ENCODE results near the gene ALDOA.

Gene ALDOA

DNA sequence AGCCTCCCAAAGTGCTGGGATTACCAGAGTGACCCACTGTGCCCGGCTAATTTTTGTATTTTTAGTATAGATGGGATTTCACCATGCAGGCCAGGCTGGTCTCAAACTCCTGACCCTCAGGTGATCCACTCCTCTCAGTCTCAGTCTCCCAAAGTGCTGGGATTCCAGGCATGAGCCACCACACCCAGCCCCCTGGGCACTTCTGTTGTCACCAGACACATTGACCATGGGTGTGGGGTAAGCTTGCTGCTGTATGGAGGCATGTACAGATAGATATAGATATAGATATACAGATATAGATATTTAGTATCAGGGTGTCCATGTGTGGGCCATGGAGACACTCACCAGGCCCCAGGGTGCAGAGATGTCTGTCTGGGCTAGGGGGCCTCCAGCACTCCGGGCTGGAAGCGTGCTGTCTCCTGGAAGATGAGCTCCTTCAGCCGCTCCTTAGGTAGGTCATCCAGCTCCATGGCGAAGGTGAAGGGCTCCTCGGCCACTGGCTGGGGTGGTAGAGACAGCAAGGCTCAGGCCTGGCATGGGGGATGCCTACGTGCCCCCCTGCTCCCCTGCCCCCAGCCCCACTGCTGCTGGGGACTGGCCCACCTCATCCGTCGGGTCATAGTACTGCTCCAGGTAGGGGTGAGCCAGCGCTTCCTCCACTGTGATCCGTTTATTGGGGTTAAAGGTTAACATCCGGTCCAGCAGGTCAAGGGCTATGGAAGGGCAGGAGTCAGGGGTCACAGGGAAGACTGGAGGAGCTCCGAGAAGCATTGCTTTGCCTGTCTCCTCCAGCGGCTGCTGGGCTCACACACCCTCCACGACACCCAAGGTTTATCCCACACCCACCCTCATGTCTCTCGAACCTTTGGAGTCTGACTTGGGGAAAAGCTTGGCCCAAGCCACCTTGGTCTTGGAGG is 51.0 kb downstream of the ALDOA start:
- no peak for DNase-seq (ENCODE audit: low read depth)

DNA sequence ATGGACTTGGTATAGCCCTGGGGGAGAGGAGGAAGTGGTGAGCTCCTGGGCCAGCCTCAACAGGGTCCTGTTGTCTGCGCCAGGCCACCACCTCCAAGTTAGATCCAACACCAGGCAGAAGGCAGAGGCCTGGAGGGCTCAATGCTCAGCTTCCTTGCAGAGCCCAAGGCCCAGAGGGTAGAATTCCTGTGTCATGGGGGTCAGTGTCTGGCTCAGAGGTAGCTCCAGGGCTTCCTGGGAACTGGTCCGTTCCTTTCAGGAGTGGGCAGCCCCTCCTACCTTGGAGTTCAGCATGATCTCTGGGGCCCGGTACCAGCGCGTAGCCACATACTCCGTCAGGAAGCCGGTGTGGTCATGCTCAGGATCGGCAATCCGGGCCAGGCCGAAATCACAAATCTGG is 52.2 kb downstream of the ALDOA start:
- no peak for DNase-seq (ENCODE audit: low read depth)

DNA sequence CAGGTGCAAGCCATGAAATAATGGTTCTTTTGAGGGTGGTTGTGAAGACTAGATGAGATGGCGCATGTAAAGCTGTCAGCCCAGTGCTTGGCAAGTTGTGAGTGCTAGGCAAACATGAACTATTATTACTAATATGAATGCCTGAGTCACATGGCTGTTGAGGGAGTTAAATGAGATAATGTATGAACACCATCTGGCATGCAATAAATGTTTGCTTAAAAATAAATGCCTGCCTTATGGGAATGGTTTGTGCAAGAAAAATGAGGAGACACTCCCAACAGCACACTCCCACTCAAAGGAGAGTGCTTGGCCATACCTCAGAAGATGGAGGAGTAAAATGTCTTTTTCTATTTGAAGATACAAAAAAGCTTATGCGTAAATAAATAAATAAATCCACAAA is 53.9 kb downstream of the ALDOA start:
- DNase-seq (ENCODE audit: low read depth): no peak
